Fibroblast of peridontal ligament (primary cell): Measurements from ENCODE around the gene MID1IP1.

Experiments used
- DNase-seq: peaks from one replicate; pipeline ENCODE4 v3.0.0-alpha.2; 2010; ENCODE audit errors: extremely low read depth

MID1IP1 gene

DNA sequence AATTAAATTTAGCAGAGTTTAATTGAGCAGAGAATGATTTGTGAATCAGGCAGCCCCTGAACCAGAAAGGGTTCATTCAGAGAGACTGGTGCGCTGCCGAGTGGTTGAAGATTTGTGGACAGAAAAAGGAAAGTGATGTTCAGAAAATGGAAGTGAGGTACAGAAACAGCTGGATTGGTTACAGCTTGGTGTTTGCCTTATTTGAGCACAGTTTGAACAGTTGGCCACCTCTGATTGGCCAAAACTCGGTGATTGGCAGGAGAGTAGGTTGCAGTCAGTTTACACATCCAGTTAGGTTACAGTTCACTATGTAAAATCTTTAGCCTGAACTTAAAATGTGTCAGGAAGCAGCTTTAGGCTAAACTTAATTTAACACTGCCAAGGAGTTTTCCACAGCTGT lies 14.9 kb downstream of the MID1IP1 start:
- DNase-seq = no peak

DNA sequence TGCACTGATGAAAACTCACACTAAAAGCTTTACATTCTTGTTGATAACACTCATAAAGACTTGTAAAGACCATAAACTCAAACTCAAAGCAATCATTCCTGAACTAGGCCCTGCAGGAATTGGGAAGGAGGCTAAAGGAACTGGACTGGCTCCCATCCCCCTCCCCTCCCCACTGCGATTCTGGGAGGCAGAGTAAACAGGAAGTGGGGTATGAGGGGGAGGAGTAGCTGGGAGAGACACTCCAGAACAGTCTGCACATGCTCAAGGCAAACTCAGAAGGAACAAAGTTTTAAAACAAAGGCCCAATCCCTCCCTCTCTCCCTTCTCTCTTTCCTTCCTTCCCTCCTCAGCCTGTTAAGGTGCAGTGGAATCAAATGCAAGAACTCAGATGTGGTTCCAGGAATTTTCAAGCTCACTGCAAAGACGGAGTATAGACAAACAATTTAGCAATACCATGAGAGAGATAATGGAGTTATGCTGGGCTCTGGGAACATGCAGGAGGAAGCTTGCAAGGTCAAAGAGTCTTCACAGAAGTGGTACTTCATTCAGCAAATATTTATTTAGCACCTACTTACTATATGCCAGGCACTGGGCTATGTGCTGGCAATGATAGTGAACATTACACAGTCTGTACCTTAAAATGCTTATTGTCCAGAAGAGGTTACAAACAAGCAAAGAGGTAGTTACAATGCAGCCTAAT lies 15.9 kb downstream of the MID1IP1 start:
- peak; percentile 33 for DNase-seq

DNA sequence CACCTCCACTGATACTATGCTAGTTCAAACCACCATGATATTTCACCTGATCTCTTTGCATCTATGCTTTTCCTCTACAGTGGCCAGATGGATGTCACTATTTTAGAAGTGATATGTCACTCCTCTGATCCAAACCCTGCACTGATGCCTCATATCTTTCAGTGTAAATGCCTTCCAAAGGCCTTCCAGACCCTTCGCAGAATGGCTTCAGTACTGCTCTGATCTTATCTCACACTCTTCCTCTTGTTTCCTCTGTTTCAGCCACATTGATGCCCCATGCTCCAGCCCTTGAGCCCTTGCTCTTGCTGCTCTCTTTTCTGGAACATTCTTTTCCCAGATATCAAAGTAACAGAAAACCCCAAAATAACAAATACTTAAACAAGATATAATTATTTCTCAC lies 17.9 kb downstream of the MID1IP1 start:
- no peak for DNase-seq

DNA sequence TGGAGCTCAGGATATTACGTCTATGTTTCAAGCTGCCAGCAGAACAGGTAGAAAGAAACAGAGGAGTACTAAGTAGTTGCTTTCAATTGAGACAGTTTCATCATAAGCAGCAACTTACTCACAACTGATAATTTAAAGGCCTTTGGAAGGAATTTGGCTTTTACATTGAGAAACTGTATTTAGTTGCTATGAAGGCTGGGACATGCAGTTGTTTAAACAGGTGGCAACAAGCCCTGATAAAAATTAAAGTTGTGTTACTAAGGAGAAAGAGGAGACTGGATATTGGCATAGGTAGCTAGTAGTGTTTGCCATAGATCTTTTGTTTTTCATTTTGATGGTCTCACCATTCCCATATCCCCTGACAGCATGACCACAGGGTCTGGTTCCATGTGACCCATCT lies 18.4 kb downstream of the MID1IP1 start:
- DNase-seq = no peak

DNA sequence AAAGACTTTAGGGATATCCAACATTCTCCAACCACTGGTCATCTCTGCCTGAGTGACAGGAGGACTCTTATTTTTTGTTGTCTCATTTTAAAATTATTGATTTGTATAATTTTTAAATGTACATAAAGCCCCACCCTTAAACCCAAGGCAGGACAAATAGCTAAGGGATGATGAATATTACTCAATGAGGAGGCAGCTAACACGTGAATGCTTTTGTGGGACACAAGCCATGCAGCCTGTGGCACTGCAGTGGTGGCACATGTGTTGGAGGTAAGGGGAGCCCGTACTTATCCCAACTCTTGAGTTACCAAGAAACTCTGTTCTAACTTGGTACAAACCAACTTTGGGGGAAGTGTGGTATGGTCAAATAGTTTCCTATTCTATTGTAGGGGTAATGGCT lies 19.5 kb downstream of the MID1IP1 start:
- no peak for DNase-seq

DNA sequence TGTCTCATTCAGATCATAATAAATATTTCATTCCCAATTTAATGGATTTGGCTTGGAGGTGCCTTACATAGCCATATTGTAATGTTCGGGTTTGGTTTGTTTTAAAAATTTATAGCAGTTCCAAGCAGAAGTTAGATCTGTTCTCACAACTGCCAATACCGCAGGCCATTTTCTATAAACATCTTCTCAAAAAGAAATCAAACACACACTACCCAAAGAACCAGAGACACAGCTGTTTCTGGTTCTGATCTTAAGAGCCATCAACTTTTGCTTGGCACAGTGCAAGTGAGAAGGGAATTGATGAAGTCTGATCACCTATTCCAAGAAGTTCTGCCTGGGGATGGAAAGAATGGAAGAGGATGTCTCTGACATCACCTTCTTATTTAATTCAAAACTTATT lies 22.9 kb downstream of the MID1IP1 start:
- peak; percentile 77 for DNase-seq

DNA sequence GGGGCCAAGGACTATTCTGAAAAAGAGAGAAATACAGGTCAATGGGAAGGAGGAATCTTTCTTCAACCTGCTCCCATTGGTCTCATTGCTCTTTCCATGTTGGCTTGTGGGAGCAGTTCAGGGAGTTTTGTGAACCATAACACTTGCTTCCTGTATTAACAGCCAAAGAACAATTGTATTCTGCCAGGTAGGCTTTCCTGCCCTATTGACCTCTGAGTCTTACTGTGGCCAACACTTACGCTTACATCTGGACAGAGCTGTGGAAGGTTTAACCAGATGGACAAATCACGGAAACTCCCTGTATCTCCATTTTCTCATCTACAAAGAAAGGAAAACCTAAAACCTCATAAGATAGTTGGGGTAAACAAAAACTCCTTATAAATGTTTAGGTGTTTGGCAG lies 30.7 kb downstream of the MID1IP1 start:
- DNase-seq = no peak

DNA sequence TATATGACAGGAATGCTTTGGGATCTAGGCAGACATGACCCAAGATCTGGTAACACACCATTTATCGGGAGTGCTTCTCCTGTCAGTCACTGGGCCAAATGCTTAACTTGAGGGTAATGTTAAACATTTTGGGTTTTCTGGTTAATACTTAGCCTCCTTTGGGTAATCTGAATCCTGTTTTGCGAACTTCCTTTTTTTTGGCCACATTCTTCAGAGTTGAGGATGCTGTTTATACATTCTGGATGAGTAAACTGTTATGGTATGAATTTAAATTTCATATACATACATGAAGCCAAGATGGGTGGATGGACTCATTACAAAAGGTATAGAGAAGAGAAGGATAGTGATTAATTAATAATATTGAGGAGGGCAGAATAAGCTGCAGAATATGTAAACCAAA lies 36.1 kb downstream of the MID1IP1 start:
- DNase-seq = no peak

DNA sequence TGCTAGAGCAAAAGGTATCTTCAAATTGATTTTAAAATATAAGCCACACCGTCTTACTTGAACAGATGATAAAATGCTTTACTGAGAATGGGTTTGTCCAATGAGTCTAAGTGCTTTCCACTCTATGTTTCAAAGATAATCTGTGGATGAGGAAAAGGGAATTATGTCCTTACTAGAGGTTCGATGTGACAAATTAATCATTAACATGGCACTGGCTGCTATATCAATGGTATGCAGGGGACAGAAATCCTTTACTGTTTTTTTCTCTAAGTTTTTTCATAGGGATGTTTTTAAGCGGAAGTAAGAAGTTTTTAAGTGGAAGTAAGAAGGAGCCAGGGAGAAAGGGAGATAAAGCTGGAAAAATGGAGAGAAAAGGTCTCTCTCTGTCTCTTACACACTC lies 38.0 kb downstream of the MID1IP1 start:
- no peak for DNase-seq

DNA sequence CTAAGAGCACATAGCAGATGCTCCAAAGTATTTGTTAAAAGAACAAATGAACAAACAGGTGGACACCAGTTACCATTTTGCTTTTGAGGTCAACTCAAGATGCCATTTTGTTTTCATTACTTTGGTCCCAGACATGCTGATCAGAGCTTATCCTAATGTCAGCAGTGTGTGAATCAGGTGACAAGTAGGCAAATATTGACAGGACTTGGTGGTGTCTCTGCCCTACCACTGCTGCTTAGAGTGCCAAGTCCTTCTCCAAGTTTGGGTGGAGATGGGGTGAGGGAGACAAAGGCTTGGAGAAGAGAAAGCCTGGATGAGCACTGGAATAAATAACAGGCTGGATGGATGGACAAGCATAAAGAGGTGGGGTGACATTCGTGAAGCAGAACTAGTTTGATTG lies 38.7 kb downstream of the MID1IP1 start:
- DNase-seq = no peak

DNA sequence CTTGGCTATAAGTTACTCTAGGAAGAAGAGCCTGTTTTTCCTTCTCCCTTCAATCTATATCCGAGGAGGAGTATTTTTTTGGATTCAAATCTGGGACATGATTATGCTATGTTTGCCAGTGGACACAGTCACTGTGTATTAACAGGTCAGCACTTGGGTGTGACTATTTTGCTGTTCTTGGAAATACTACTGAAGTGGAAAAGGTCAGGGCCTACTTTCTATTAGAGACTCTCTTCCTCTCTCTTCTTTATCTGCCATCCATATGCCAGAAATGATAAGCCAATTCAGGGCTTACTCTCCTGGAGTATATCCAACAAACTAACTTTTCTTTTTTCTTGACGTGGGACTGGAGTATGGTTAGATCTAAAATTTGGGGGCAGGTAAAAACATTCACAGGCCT lies 40.5 kb downstream of the MID1IP1 start:
- no peak for DNase-seq

DNA sequence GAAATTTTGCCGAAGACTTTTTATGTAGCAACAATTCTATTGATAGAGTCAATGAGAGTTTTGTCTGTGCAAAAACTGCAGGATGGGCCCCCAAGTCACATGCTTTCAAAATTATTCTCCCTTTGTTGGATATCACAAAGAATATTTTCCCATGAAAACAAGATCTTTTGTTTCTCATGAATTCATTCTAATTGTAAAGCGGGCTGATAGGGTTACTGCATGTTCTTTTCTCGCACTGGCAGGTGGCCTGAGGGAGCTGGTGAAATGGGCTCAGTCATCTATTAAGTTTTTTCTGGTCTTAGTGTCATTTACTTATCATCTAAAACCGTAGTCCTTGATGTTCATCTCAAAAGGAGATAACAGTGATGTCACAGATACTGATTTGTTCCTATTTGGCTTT lies 44.2 kb downstream of the MID1IP1 start:
- no peak for DNase-seq

DNA sequence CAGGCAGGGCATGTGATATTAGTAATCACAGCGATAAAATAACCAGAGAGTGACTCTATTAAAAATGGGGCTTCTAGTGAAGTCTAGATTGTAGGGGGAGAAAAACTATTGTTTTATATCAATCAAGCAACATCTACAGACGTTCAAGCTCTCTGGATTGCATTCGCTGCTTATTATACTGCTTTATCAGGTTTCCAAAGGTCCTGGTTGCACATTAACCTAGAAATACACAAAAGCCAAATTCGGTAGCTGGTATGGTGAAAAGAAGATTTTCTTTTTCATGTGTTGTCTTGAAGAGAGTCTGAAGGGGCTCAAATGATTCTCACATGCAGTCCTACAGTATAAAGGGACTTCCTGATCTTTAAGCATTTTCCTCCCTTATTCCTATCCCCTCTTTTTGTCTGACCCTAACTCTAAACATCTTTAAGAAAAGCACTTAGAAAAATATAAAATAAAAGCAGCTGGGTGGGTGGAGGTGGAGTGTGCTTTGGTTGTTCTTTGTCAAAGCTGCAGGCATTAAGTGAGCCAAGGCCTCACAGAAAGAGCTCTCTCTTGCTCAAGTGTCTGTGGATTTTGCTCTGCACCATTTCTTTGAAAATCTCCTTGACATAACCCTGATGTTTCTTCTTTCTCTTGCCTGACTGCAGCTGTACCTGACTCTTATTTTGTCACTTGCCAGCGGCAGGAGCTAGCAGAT lies 46.1 kb downstream of the MID1IP1 start:
- DNase-seq = no peak

DNA sequence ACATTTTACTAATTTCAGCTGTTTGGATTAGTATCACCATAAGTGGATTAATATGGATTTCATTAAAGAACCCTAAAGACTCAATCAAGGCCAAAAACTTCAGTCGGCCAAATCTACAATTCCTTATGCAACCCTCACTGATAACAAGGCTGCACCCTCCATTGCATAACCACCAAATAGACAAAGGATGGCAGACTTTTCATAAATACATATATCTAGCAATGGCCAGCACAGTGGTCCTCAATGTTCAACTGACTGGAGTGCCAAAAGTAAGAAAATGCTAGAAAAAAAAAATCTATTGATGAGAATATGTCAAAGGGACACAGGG lies 46.6 kb downstream of the MID1IP1 start:
- DNase-seq = no peak

DNA sequence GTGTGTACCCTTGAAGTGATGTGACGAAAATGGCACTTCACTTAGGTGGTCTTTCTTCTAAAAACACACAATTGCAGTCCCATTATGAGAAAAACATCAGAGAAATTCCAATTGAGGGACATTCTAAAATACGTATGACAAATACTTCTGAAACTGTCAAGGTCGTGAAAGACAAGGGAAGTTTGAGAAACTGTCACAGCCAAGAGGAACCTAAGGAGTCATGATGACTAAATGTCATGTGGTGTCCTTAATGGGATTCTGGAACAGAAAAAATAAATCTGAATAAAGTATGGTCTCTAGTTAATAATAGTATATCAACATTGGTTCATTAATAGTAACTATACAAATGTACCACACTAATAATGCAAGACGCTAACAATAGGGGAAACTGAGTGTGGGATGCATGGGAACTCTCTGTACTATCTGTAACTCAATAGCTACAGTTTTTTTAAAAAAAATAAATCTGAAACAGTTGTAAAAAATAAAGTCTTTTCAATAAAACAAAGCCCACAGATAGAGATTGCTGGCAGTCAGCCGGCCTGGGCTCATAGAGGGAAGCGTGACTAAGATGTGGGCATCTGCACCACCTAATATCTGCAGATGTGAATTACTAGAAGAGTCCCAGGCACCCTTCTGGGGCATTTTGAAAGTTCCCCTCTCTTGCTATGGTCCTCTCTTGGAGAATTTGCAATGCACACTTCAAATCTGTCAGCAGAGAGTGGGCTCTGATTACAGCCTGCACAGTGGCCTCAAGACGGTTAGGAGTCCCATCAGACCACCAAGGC lies 47.6 kb downstream of the MID1IP1 start:
- no peak for DNase-seq

DNA sequence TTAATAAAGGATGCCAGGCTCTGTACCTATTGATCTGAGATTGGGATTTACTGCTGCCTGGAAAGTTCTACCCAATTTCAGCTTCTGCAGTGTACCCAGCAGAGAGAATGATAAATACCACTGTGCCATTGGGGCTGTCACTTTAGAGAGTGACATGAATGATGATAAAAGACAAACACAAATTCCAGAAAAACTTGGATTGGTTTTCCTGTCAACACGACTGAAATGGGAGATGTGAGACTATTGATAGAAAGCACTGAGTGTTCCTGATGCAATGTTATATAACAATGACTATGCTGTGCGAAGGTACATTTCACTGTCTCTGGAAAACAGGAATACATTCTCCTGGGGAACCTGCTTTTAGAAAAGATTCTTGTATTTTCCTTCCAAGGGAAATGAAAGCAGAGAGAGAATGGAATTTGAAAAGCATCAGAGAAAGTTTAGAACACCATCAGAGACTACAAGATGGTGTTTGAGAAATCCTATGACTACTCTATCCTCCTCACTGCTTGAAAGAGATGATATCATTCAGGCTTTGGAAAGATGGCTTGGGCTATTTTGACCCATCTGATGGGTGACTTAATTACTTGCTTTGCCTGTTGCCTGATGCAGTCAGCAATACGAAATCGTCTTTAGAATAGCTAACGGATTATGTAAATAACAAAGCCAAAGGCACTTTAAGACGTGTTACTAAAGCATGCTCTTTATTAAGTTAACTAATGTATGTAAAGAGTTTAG lies 49.7 kb downstream of the MID1IP1 start:
- no peak for DNase-seq

DNA sequence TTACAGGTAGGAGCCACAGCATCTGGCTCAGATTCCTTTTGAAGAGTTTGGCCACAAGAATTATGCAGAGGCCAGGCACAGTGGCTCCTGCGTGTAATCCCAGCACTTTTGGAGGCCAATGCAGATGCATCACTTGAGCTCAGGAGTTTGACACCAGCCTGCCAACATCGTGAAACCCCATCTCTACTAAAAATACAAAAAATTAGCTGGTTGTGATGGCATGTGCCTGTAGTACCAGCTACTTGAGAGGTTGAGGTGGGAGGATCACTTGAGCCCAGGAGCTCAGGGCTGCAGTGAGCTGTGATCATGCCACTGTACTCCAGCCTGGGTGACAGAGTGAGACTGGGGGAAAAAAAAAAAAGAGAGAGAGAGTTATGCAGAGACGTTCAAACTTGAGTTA lies 53.0 kb downstream of the MID1IP1 start:
- no peak for DNase-seq
